GM12878 (cell line): ENCODE data around the gene RPL31. TPM values are rescaled to one million over a fixed set of nuclear protein-coding genes. Genes with fewer than 3 reads are reported as not detected.

ENCODE experiments used
- ATAC-seq: fragments of 200-7000 bp; cut with Tn5 transposase; 3 replicates; pipeline ENCODE4 v1.9.1; 2020; ENCODE audit warnings: mild to moderate bottlenecking, moderate library complexity
- BruUV-seq: library from RNA; stranded (reverse); fragments of 400-500 nt; replicated peaks from 2 replicates; lab custom pipeline; 2021; lab: Mats Ljungman, UMichigan
- CTCF ChIA-PET: fragments of 300-600 bp; sonication (Branson Sonifier 250); formaldehyde crosslinking; extraction: SDS; loops from one replicate; lab custom pipeline; 2021; ENCODE audit warnings: inconsistent platforms; lab: Yijun Ruan, JAX
- POLR2A ChIA-PET: fragments of 350-600 bp; formaldehyde crosslinking; extraction: SDS; loops from one replicate; lab custom pipeline; 2021; ENCODE audit warnings: inconsistent platforms; lab: Charles Lee
- RAD21 ChIA-PET: fragments of 300-600 bp; sonication (Branson Sonifier 250); formaldehyde crosslinking; loops from one replicate; lab custom pipeline; 2023; ENCODE audit warnings: antibody characterized with exemption; ENCODE audit not compliant: unreplicated experiment; lab: Charles Lee
- SMC1A ChIA-PET: fragments of 300-600 bp; sonication (Branson Sonifier 250); formaldehyde crosslinking; loops from one replicate; lab custom pipeline; 2023; ENCODE audit not compliant: unreplicated experiment, uncharacterized antibody; lab: Charles Lee
- DNase-seq: peaks from one replicate; pipeline ENCODE4 v3.0.0-alpha.2; 2011; ENCODE audit warnings: low read depth, low spot score
- FAIRE-seq: peaks from 3 replicates; lab custom pipeline; 2011; peaks lifted over from hg19 to GRCh38; lab: Jason Lieb, UNC
- H2AFZ ChIP-seq: 2 replicates; pipeline ENCODE4 v1.6.0; 2011; ENCODE audit warnings: low read depth, low read length, control low read depth; ENCODE audit not compliant: control insufficient read depth
- H3K27ac ChIP-seq: 2 replicates; pipeline ENCODE4 v1.5.1; 2011; ENCODE audit warnings: control low read depth; ENCODE audit not compliant: control insufficient read depth, insufficient read depth
- H3K27me3 ChIP-seq, 2 experiments: replicated peaks in 1 of 2; 2 replicates each; pipeline versions ENCODE4 v1.6.0 to v1.6.1; 2011; ENCODE audit warnings: low read length in 1 of 2; ENCODE audit not compliant: control insufficient read depth in 2 of 2, insufficient read depth in 2 of 2
- H3K36me3 ChIP-seq, 2 experiments: 2 replicates each; pipeline ENCODE4 v1.5.1; 2011; ENCODE audit warnings: low read length in 1 of 2; ENCODE audit not compliant: control insufficient read depth in 2 of 2, insufficient read depth in 2 of 2
- H3K4me1 ChIP-seq: 2 replicates; pipeline ENCODE4 v1.6.1; 2011; ENCODE audit warnings: mild to moderate bottlenecking, low read length, moderate library complexity, mixed read lengths; ENCODE audit not compliant: control insufficient read depth, insufficient read depth
- H3K4me2 ChIP-seq: 2 replicates; pipeline ENCODE4 v1.6.0; 2011; ENCODE audit warnings: control low read depth; ENCODE audit not compliant: control insufficient read depth, insufficient read depth
- H3K4me3 ChIP-seq: fragments of 200-600 bp; sonication (generic); 2 replicates; pipeline ENCODE4 v1.5.1; 2016
- H3K79me2 ChIP-seq: 2 replicates; pipeline ENCODE4 v1.6.0; 2011; ENCODE audit warnings: low read length; ENCODE audit not compliant: control insufficient read depth, insufficient read depth
- H3K9ac ChIP-seq: 2 replicates; pipeline ENCODE4 v1.8.0; 2011; ENCODE audit warnings: low read length, control low read depth, mixed read lengths; ENCODE audit not compliant: control insufficient read depth, insufficient read depth
- H3K9me3 ChIP-seq: replicated peaks from 3 replicates; pipeline ENCODE4 v1.5.1; 2011; ENCODE audit warnings: mild to moderate bottlenecking, low read length; ENCODE audit not compliant: control insufficient read depth, insufficient read depth
- H4K20me1 ChIP-seq: 2 replicates; pipeline ENCODE4 v1.6.0; 2011; ENCODE audit not compliant: control insufficient read depth, insufficient read depth
- ASH2L ChIP-seq: fragments of 300-600, 200-600 bp; sonication (generic); IDR thresholded peaks from 2 replicates; pipeline ENCODE4 v1.6.1; 2017; ENCODE audit warnings: low read depth, mild to moderate bottlenecking, borderline replicate concordance
- BRCA1 ChIP-seq: IDR thresholded peaks from 2 replicates; pipeline ENCODE4 v1.6.1; 2011; ENCODE audit warnings: low read depth, low read length, improper control_type of control experiment
- CBX5 ChIP-seq: sonication (generic); IDR thresholded peaks from 2 replicates; pipeline ENCODE4 v1.6.1; 2016; ENCODE audit warnings: low read depth, moderate library complexity, mild to moderate bottlenecking, inconsistent platforms
- CREM ChIP-seq: IDR thresholded peaks from 2 replicates; pipeline ENCODE4 v1.6.1; 2014; ENCODE audit warnings: antibody characterized with exemption, low read depth
- ESRRA ChIP-seq: IDR thresholded peaks from 2 replicates; pipeline ENCODE4 v1.6.1; 2012; ENCODE audit warnings: mild to moderate bottlenecking, low read length, improper control_type of control experiment
- KAT2A ChIP-seq: conservative IDR thresholded peaks from 2 replicates; pipeline ENCODE4 v1.6.1; 2011; ENCODE audit warnings: low read depth, low read length; ENCODE audit not compliant: control insufficient read depth
- PAX5 ChIP-seq: IDR thresholded peaks from 2 replicates; pipeline ENCODE4 v1.6.1; 2011; ENCODE audit warnings: low read depth, low read length, borderline replicate concordance
- RBBP5 ChIP-seq: fragments of 200-600 bp; sonication (generic); conservative IDR thresholded peaks from 2 replicates; pipeline ENCODE4 v1.6.1; 2016
- RUNX3 ChIP-seq: IDR thresholded peaks from 2 replicates; pipeline ENCODE4 v1.6.1; 2012; ENCODE audit warnings: low read length, inconsistent platforms
- SMC3 ChIP-seq: IDR thresholded peaks from 2 replicates; pipeline ENCODE4 v1.6.1; 2011; ENCODE audit warnings: low read length, improper control_type of control experiment, borderline replicate concordance
- STAT1 ChIP-seq: fragments of 450-650 bp; conservative IDR thresholded peaks from 2 replicates; pipeline ENCODE4 v1.6.1; 2014; ENCODE audit warnings: antibody characterized with exemption, mild to moderate bottlenecking
- TAF1 ChIP-seq: IDR thresholded peaks from 2 replicates; pipeline ENCODE4 v1.6.1; 2011; ENCODE audit warnings: mild to moderate bottlenecking, low read depth, low read length, borderline replicate concordance
- TCF3 ChIP-seq: IDR thresholded peaks from 2 replicates; pipeline ENCODE4 v1.6.1; 2012; ENCODE audit warnings: low read depth, mild to moderate bottlenecking, low read length, borderline replicate concordance; ENCODE audit not compliant: insufficient read depth
- ZNF217 ChIP-seq: fragments of 450-650 bp; IDR thresholded peaks from 2 replicates; pipeline ENCODE4 v1.6.1; 2017; ENCODE audit warnings: antibody characterized with exemption, mild to moderate bottlenecking
- ZNF24 ChIP-seq: fragments of 450-650 bp; IDR thresholded peaks from 2 replicates; pipeline ENCODE4 v1.6.1; 2017; ENCODE audit warnings: antibody characterized with exemption, mild to moderate bottlenecking
- ZNF384 ChIP-seq: IDR thresholded peaks from 2 replicates; pipeline ENCODE4 v1.6.1; 2012; ENCODE audit warnings: low read depth, mild to moderate bottlenecking, low read length, improper control_type of control experiment, borderline replicate concordance
- WGBS: methylation state at CpG from one replicate; pipeline ENCODE4 v1.1.6; 2016; ENCODE audit warnings: low lambda C conversion rate; ENCODE audit not compliant: insufficient replicate concordance, insufficient coverage; ENCODE audit errors: missing lambda C conversion rate; 5-methylcytosine and 5-hydroxymethylcytosine counted together
- in situ Hi-C: fragments of 300-500 bp; cut with MboI; formaldehyde crosslinking; loops from 9 replicates; pipeline ENCODE4 v1.14.3; 2018; ENCODE audit warnings: mixed read lengths
- intact Hi-C: fragments of 100-400 bp; cut with micrococcal nuclease; formaldehyde crosslinking; loops from one replicate; pipeline ENCODE4 v1.14.2; 2022; ENCODE audit not compliant: unreplicated experiment
- polyA plus RNA-seq, 11 experiments: library from polyadenylated mRNA; depleted of rRNA in 4 of 11; unstranded in 6 of 11; stranded (reverse) in 5 of 11; fragments of >200 nt; fragmentation: Nextera tagmentation in 4 of 11; fragmentation: Illumina TruSeq in 1 of 11; extraction: Ambion mirVana in 4 of 11; extraction: Trizol in 1 of 11; gene quantifications; 1 replicate in 1 of 11; 2 replicates in 10 of 11; pipeline versions ENCODE4 v1.2.1 to v1.2.3, GENCODE V29; 2011 to 2016; ENCODE audit warnings: inconsistent platforms in 2 of 11, missing spikeins in 2 of 11, low read depth in 1 of 11
- total RNA-seq, 4 experiments: library from RNA; depleted of rRNA in 3 of 4; stranded (reverse); fragments of >200 nt in 3 of 4; fragmentation: Illumina TruSeq in 1 of 4; extraction: Trizol in 1 of 4; gene quantifications; 2 replicates each; pipeline versions ENCODE4 v1.2.1 to v1.2.3, GENCODE V29; 2013 to 2021
- TF ChIP-seq, protein P1 (sequence below), 3 experiments: IDR thresholded peaks in 2 of 3; conservative IDR thresholded peaks in 1 of 3; 2 replicates each; pipeline ENCODE4 v1.5.1; 2011; ENCODE audit warnings: low read depth in 3 of 3, low read length in 3 of 3, mild to moderate bottlenecking in 3 of 3, control low read depth in 2 of 3, moderate library complexity in 2 of 3, inconsistent platforms in 1 of 3, mixed read lengths in 1 of 3; ENCODE audit not compliant: control insufficient read depth in 2 of 3, insufficient read depth in 1 of 3; ENCODE audit errors: extremely low read depth in 1 of 3
- TF ChIP-seq, protein P2 (sequence below): IDR thresholded peaks from 2 replicates; pipeline ENCODE4 v1.6.1; 2011; ENCODE audit warnings: borderline replicate concordance, low read depth, mild to moderate bottlenecking, moderate library complexity, mixed read lengths, low read length; ENCODE audit not compliant: insufficient read depth; ENCODE audit errors: extremely low read length
- TF ChIP-seq, protein P3 (sequence below): fragments of 450-650 bp; IDR thresholded peaks from 2 replicates; pipeline ENCODE4 v1.6.1; 2017; ENCODE audit warnings: low read depth, mild to moderate bottlenecking, moderate library complexity
- TF ChIP-seq, protein P4 (sequence below): fragments of 450-650 bp; IDR thresholded peaks from 2 replicates; pipeline ENCODE4 v1.6.1; 2018; ENCODE audit warnings: borderline replicate concordance, mild to moderate bottlenecking; ENCODE audit not compliant: partially characterized antibody

Gene RPL31
- total and polyA plus RNA-seq, 10 of the 15 experiments (the other 5 are each of a cell fraction or from before 2014, with no cell fraction given): 1,643 to 8,551 (median 2,208) TPM

DNA sequence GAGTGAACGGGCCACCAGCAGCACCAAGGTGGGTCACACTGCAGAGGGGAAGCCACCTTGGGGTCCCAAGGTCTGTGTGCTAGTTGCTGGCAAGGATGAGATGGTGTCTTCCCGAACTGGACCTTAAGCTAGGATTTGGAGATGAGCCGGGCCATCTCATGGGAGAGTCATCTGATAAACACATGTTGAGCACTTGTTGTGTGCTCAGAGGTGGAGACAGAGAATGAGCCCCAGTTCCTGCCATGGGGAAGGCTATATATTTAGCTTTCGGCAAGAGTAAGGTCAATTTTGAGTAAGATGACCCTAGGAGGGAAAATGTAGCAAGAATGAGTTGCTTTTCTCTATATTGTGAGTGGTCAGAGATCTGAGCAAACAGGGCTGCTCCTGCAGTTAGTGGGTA is 41.4 kb upstream of the RPL31 start:
- DNase-seq: no peak
- ChIA-PET RAD21 (no interaction called here), SMC1A (no interaction called here), CTCF (no interaction called here), POLR2A (no interaction called here)
- BruUV-seq: no TSS peak
- H2AFZ ChIP-seq: no peak overlapping the region
- H3K4me3 ChIP-seq: no peak overlapping the region
- no peaks in the 10 kb centered on the region for H3K9me3 ChIP-seq
- WGBS: 27% methylated on average over 4 of the region's 4 CpGs
- no peak for TF ChIP-seq CREM
- no peak for TF ChIP-seq SMC3
- TF ChIP-seq, protein P1, sequence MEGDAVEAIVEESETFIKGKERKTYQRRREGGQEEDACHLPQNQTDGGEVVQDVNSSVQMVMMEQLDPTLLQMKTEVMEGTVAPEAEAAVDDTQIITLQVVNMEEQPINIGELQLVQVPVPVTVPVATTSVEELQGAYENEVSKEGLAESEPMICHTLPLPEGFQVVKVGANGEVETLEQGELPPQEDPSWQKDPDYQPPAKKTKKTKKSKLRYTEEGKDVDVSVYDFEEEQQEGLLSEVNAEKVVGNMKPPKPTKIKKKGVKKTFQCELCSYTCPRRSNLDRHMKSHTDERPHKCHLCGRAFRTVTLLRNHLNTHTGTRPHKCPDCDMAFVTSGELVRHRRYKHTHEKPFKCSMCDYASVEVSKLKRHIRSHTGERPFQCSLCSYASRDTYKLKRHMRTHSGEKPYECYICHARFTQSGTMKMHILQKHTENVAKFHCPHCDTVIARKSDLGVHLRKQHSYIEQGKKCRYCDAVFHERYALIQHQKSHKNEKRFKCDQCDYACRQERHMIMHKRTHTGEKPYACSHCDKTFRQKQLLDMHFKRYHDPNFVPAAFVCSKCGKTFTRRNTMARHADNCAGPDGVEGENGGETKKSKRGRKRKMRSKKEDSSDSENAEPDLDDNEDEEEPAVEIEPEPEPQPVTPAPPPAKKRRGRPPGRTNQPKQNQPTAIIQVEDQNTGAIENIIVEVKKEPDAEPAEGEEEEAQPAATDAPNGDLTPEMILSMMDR (IDR thresholded peaks at IDR 0.05 in 2 of 3, conservative IDR thresholded peaks at IDR 0.05 in 1 of 3; ENCODE audit: control insufficient read depth in 2 of 3, extremely low read depth in 1 of 3, insufficient read depth in 1 of 3, low read depth in 3 of 3, low read length in 3 of 3): no peak
- no peak for TF ChIP-seq CBX5
- TF ChIP-seq ESRRA: no peak
- TF ChIP-seq RUNX3: no peak
- TF ChIP-seq RBBP5: no peak
- TF ChIP-seq, protein P2, sequence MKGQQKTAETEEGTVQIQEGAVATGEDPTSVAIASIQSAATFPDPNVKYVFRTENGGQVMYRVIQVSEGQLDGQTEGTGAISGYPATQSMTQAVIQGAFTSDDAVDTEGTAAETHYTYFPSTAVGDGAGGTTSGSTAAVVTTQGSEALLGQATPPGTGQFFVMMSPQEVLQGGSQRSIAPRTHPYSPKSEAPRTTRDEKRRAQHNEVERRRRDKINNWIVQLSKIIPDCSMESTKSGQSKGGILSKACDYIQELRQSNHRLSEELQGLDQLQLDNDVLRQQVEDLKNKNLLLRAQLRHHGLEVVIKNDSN: no peak
- TF ChIP-seq, protein P3, sequence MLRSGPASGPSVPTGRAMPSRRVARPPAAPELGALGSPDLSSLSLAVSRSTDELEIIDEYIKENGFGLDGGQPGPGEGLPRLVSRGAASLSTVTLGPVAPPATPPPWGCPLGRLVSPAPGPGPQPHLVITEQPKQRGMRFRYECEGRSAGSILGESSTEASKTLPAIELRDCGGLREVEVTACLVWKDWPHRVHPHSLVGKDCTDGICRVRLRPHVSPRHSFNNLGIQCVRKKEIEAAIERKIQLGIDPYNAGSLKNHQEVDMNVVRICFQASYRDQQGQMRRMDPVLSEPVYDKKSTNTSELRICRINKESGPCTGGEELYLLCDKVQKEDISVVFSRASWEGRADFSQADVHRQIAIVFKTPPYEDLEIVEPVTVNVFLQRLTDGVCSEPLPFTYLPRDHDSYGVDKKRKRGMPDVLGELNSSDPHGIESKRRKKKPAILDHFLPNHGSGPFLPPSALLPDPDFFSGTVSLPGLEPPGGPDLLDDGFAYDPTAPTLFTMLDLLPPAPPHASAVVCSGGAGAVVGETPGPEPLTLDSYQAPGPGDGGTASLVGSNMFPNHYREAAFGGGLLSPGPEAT: no peak
- no peak for TF ChIP-seq TCF3
- TF ChIP-seq ZNF217: no peak
- TF ChIP-seq PAX5: no peak
- no peak for TF ChIP-seq KAT2A
- TF ChIP-seq TAF1: no peak
- TF ChIP-seq ZNF24: no peak
- no peak for TF ChIP-seq STAT1
- TF ChIP-seq, protein P4, sequence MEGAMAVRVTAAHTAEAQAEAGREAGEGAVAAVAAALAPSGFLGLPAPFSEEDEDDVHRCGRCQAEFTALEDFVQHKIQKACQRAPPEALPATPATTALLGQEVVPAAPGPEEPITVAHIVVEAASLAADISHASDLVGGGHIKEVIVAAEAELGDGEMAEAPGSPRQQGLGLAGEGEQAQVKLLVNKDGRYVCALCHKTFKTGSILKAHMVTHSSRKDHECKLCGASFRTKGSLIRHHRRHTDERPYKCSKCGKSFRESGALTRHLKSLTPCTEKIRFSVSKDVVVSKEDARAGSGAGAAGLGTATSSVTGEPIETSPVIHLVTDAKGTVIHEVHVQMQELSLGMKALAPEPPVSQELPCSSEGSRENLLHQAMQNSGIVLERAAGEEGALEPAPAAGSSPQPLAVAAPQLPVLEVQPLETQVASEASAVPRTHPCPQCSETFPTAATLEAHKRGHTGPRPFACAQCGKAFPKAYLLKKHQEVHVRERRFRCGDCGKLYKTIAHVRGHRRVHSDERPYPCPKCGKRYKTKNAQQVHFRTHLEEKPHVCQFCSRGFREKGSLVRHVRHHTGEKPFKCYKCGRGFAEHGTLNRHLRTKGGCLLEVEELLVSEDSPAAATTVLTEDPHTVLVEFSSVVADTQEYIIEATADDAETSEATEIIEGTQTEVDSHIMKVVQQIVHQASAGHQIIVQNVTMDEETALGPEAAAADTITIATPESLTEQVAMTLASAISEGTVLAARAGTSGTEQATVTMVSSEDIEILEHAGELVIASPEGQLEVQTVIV: no peak
- no peak for TF ChIP-seq BRCA1
- no peak for TF ChIP-seq ZNF384
- no peak for TF ChIP-seq ASH2L
- H3K79me2 ChIP-seq: no peaks in the 10 kb centered on the region
- no peaks in the 10 kb centered on the region for H3K4me1 ChIP-seq
- no peak overlapping the region for H3K4me2 ChIP-seq
- H4K20me1 ChIP-seq: no peaks in the 10 kb centered on the region
- no peak for ATAC-seq
- in situ Hi-C loops (no loop called here), intact Hi-C loops (no loop called here)
- no peak overlapping the region for H3K9ac ChIP-seq
- FAIRE-seq: no peak
- no peaks in the 10 kb centered on the region for H3K36me3 ChIP-seq
- H3K27ac ChIP-seq: no peak overlapping the region
- peaks cover 3% of the 10 kb centered on the region in 2 experiments; a peak in 3 of 4 replicates for H3K27me3 ChIP-seq
